Stimulated activated CD8-positive, alpha-beta memory T cell treated with anti-CD3 and anti-CD28 coated beads, Interleukin-7, amount 100 ng/mL, for 4 hours (primary cell): ENCODE measurements around the gene NUDT5.
"Not testable (repeated sequence)": the region's sequence is repeated elsewhere in the genome, so short reads cannot be mapped to it uniquely, and the experiment has no call there.

Source experiments
- DNase-seq, 2 donors: peaks; one replicate each; pipeline ENCODE4 v3.0.0-alpha.2; 2020; ENCODE audit warnings: low read depth in 2 of 2

NUDT5 gene

DNA sequence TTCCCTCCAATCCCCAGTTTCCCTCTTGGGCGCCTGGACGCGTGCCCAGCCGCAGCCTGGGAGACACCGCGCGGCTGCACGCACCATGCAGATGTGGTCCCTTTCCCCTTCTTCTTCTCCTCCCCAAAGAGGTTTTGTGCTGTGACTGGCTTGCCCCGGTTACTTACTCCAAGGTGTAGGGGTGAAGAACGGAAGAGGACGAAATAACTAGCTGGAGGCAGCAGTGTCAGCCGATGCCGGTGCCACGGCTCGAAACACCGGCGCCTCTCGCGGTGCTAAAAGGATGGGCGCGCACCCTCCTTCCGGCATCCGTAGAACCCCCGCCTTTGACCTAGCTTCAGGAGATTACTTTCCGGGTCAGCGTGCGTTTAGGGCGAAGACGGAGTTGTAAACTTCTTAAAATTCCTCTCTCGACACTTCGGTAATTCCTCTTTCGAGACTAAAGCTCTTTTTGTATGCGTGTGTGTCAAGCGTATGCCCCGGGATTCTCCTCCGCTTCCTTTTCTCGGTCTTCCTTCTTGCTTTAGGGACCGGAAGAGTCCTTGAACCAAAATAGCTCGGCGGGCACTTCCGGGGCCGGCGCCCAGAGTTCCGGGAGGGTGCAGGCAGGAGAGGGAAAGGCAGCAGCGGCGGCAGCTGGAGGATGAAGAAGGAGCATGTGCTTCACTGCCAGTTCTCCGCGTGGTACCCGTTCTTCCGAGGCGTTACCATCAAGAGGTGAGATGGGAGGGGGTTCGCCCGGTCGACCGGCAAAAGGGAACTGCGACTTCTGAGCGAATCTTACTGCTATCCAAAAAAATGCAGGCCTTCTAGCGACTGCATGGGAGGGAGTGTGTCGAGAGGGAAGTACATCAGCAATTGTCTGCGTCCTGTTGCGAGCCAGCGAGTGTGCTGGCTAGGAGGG lies at the start of gene NUDT5, which contains the start of gene CDC123:
TSS of gene NUDT5 (minus strand) at position 289 of the 904 bp plus-strand sequence. CDS start 9,600 bp downstream, outside the sequence.
TSS of gene CDC123 (plus strand) at position 586 of the 904 bp plus-strand sequence. CDS start at position 644, 58 bp downstream.
- peak; percentile 61 to 75 for DNase-seq

DNA sequence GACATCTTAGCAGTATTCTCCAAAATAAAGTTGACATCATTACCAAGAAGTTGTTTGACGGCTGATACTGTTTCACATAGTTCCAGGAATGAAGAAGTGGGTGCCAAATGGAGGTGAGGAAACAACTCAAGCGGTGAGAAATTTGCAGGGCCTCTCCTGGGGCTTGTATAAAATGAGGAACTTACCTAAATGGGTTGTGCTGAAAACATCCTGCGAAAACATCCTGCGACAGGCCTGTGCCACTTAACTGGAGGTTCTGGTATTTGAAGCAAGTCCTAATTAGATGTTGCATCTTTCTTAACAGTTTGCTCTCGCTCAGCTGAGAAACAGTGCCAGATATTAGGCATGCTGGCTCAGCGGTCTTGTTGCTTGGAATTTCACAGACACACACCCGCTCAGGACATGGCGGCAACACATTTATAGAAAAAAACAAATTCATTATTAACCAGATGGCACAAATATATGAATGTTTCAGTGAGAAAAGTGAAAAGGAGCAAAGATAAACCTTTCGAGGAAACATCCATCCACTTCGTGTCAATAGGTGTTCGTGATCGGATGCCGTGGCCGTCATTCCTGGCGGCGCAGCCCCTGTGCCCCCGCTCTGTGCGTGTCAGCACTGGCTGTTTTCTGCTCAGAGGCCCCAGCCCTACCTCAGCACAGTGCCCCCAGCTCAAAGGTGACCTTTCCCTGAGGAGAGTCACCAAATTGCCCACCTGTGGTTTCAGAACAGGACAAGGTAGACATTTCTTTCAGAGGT lies 48.4 kb upstream of the NUDT5 start:
- DNase-seq = no peak

DNA sequence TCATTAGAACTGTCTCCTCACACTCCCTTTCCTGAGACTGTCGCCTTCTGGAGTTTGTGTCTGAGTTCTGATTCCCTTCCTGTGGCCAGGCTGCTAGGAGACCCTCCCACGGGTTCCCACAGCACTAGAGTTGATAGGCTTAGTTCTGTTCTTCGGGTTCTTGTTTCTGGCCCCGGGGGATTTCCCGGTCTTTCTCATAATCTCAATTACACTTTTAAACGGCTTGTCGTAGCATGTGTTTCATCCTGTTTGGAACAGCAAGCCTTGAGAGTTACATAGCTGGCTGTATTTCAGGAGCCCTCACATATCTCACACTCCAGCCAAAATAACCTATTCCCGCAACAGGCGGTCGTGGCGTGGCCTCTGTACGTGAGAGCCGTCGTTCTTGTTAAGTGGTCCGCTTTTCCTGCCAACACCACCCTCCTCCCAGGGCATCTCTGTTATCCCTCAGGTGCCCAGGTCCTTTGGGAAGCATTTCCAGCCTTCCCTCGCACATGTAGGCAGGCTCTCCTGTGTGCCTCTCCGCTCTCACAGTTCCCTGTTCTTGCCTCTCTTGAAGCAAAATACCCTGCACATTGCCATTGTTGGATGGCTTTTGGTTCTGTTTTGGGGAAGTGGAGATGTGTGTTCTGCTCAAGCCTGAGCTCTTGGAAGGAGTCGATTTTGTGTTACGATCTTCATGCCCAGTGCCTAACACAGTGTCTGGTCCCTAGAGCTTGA lies 46.3 kb upstream of the NUDT5 start:
- DNase-seq = no peak

DNA sequence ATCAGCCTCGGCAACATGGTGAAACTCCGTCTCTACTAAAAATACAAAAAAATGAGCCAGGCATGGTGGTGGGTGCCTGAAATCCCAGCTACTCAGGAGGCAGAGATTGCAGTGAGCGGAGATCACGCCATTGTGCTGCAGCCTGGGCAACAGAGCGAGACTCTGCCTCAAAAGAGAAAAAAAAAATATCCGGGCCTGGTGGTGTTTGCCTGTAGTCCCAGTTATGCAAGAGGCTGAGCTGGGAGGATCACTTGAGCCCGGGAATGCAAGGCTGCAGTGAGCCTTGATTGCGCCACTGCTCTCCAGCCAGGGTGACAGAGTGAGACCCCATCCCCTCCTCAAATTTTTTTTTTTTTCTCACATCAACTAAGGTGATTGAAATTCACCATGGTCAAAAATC lies 43.1 kb upstream of the NUDT5 start:
- no peak for DNase-seq

DNA sequence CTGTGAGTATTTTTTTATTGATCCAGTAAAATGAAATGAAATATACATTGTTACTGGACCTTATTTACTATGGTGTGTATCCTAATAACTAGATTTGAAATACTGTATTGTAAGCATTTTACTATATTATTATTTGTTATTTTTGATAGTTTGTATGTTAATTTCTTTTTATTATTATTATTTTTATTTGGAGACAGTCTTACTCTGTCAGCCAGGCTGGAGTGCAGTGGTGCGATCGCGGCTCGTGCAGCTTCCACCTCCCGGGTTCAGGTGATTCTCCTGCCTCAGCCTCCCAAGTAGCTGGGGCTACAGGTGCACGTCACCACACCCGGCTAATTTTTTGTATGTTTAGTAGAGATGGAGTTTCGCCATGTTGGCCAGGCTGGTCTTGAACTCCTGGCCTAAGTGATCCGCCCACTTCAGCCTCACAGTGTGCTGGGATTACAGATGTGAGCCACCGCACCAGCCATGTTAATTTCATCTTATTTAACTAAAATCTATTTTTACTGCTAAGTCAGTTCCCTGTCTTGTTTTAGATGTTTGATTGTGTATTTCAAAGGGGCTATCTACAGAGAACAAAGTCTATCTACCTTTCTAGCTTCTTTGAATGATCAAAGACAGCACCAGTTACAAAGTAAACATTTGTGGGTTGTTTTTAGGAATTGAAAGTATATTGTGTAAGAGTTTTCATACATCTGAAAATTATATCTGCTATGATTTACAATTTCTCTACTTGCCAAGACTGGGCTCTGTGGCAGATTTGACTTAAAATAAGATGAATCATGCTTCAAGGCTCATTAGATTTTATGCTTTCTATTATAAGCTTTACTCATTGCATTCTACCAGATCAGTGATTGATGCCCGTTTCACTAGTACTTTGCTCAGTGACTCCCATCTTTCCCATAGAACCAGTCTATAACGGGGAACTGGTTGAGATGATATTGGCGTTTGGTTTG lies 41.9 kb upstream of the NUDT5 start:
- no peak for DNase-seq

DNA sequence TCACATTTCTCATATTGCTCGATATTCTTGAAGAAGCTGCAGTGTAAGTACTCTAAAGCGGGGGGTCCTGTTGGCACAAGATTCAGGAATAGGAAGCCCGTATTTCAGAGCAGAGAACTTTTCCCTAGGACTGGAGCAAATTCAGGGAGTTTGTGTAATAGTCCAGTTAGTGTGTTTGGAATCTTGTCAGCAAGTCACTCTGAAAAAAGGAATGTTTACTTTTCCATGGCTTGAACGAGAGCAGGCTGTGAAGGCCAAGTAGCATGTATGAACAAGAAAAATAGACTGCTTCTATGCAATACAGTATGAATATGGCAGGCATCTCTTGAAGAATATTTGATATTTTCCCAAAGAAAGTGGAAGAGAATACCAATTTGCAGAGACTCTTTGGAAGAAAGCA lies 40.1 kb upstream of the NUDT5 start:
- no peak for DNase-seq

DNA sequence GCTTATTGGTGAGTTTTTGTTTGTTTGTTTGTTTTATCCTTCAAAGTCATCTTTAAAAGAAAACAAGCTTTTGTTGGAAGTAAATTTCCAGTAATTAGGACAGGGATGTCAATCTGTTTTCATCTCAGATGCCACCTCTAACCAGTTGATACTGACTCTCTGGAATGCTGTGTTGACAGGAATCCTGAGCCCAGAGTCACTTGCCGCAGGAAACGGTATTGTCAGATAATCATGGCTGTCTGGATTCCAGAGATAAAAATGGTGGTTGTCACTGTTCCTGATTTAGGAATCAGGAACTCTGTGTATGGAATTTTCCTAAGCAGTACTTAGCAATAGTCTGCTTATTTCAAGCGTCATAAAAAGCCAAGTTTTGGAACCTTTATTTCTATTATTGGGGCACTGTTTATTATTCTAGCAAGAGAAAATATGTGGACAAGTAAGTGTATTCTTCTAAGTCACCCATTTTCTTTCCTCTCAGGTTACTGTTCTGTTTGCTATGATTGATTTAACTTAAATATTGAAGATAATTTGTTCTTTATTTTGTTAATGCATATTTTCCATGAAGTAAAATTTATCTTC lies 39.5 kb upstream of the NUDT5 start:
- no peak for DNase-seq

DNA sequence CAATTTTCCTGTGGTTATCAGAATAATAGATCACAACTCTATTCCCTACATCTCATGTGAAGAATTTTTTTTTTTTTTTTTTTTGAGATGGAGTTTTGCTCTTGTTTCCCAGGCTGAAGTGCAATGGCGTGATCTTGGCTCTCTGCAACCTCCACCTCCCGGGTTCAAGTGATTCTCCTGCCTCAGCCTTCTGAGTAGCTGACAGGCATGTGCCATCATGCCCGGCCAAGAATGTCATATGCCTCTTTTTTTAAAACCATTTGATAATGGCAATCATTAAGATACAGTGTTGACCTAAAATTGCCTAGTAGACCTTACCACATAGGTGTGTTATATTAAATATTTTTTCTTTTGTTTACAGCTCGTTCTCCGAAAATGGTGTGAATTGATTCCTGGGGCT lies 39.0 kb upstream of the NUDT5 start:
- not testable (repeated sequence) for DNase-seq

DNA sequence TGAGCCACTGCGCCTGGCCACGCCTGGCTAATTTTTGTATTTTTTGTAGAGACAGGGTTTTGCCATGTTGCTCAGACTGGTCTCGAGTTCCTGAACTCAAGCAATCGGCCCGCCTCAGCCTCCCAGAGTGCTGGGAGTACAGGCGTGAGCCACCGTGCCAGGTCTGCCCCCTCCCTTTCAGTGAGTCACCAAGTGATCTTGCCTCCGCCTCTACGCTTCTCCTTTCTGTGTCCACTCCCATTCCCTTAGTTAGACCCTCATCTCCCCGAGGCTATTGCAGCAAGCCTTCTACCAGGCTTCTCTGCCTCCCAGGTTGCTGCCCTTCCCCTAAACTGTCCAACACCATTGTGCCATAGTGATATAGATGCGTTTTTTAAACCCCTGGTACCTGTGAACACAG lies 33.2 kb upstream of the NUDT5 start:
- no peak for DNase-seq

DNA sequence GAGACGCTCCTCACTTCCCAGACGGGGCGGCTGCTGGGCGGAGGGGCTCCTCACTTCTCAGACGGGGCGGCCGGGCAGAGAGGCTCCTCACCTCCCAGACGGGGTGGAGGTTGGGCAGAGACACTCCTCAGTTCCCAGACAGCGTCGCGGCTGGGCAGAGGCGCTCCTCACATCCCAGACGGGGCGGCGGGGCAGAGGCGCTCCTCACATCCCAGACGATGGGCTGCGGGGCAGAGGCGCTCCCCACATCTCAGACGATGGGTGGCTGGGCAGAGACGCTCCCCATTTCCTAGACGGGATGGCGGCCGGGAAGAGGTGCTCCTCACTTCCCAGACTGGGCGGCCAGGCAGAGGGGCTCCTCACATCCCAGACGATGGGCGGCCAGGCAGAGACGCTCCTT lies 30.7 kb upstream of the NUDT5 start:
- not testable (repeated sequence) for DNase-seq

DNA sequence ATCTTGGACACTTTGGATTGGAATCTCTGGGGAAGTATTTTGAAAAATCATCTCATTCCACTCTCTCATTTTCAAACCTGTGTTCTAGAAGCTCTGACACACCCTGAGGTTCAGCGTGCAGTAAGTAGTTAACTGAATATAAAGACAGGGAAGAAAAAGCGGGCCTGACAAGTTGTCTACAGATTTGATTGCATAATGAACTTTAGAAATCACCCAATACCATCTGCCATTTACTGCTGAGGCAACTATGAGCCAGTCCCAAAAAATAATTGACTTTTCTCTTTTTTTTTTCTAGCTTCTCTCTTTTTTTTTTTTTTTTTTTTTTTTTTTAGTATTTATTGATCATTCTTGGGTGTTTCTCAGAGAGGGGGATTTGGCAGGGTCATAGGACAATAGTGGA lies 29.8 kb upstream of the NUDT5 start:
- DNase-seq = no peak

DNA sequence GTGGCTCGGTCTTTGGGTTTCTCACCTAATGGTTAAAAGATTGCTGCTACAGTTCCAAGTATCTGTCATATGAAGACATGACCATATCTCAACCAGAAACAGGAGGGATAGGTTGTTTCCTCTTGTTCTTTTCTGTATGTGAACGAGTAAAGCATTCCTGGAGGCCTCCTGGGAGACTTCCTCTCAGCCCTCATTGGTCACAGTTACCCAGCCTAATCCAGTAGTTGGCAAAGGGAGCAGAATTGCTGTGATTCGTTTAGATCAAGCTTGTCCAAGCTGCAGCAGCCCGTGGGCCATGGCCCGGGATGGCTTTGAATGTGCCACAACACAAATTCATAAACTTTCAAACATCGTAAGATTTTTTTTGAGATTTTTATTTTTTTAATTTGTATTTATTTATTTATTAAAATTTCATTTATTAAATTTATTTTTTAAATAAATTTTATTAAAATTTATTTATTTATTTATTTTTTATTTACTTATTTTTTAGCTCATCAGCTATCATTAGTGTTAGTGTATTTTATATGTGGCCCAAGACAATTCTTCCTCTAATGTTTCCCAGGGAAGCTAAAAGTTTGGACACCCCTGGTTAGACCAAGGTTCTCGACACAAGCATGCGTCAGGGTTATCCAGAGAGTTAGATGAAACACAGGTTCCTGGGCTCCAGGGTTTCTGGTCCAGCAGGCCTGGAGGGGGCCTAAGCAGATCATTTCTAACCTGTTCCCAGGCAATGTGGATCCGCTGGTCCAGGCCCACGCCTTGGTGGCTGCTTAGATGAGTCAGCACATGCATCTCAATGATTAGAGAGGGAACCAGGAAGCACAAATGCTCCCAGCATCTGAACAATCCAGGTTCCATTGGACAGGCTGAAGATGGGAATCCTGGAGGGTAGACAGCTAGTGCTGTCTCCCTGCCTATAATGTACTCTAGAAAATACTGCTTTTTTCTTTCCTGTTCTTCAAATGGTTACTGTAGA lies 25.9 kb upstream of the NUDT5 start:
- no peak for DNase-seq

DNA sequence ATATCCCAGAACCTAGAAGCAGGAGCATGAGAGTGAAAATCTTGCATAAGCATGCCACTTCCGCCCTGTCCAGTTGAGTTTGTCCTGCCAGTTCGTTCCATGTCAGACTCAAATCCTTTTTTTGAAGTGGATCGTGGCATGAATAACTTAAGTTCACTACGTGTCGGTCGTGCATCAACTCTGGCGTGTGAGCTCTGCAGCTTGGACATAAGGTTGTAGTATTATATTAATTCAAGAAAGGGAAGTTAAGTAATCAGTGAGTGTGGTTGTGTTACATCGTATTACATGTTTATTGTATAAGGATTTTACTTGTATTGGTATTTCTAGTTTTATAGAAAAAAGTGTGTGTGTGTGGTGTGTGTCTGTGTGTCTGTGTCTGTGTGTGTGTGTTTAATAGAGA lies 23.3 kb upstream of the NUDT5 start:
- DNase-seq = no peak

DNA sequence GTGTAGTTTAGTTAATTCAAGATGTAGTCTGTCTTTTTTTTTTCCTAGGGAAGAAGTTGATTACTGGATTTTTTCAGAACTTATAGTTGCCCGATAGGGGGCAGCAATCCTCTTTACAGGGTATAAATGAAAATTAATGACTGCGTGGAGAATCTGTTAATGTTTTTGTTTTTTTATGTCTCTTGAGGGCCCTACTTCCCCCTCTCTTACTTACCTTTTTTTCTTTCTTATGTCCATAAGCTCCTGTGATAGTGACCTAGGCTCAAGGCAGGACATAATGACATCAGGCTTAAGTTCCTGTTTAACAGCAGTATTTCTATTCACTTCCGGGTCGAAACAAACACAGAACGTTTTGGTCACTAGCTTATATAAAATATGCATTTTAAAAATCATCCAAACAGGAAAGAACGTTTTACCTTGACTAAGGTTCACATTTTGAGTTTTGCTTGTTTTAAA lies 19.1 kb upstream of the NUDT5 start:
- DNase-seq = no peak

DNA sequence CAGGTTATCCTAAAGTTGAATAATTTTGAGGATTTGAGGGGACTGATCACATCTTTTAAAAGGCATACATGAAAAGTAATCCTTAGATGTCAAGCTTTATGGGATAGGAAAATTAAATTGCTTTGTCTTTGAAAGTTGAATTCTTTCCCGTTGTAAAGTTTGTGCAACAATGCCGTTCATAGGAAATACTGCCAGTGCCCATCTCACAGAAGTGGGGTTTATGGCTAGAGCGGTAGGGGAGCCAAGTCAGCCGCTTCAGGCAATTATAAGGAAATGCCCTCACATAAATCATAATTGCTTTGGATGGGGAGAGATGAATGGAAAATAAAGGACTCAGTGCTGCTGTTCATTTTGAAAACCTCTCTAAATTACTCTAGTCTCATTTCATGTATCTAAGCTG lies 18.4 kb upstream of the NUDT5 start:
- DNase-seq = no peak

DNA sequence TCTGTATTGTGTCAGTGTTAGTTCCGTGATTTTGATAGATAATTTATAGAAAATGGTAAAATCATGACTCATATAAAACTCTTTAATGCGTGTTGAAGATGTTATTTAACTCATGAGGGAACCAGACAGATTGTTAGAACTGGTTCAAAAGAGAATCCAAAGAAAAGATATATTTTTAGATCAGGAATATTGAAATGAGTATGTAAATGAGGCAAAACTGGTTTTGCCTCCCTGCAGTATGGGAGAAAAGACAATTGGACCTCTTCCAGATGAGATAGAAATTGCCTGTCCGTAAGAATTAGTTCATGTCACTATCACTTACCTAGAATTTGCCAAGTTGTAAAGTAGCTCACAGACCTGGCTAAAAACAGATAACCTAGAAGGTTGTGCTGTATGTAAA lies 17.9 kb upstream of the NUDT5 start:
- DNase-seq = no peak

DNA sequence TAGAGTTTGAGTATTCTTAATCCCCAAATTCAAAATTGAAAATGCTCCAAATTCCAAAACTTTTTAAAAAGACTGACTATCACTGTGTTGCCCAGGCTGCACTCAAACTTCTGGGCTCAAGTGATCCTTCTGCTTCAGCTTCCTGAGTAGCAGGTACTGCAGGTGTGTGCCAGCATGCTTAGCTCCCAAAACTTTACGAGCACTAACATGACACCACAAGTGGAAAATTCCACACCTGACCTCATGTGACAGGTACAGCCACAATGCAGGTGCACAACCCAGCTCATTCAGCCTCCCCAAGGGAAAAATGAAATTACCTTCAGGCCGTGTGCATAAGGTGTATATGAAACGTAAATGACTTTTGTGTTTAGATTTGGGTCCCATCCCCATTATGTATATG lies 16.8 kb upstream of the NUDT5 start:
- no peak for DNase-seq

DNA sequence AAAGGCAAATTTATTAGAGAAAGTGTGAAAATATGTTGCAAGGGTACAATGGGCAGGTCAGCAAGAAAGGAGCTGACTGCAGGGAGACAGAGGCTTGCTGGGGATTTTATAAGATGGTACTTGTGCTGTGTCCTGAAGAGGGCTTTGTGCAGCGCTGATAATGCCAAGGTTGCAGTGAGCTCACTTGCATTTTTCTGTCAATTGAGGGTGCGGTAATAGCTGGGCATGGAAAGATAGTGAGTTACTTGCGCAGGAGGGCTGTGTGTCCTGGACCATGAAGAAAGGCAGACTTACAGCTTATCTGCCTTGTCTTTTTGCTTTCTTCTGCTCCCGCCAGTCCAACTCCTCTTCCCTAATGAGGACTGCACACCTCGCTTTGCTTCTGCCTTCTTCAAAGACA lies 12.8 kb upstream of the NUDT5 start:
- DNase-seq = no peak

DNA sequence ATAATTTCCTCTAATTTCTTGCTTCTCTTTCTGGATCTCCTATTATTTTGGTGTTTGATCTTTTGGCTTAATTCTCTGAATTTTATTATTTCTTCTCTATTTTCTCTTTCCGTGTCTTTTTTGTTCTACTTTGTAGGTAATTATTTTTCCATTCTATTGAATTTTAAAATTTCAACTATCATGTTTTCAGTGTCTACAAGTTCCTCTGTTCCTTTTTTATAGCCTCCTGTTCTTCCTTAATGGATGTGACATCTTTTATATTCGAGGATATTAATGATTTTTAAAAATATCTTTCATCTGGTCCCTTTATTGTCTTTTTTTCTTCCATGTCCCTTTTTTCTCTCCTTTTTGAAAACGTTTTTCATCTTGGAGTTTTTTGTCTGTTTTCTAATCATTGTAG lies 11.4 kb upstream of the NUDT5 start:
- no peak for DNase-seq
